Islet of Langerhans (tissue), 1 donor: Measurements from ENCODE around the gene GPT2.

Experiments
- FAIRE-seq: peaks from one replicate; lab custom pipeline; 2011; peaks lifted over from hg19 to GRCh38; lab: Jason Lieb, UNC

Gene GPT2, protein sequence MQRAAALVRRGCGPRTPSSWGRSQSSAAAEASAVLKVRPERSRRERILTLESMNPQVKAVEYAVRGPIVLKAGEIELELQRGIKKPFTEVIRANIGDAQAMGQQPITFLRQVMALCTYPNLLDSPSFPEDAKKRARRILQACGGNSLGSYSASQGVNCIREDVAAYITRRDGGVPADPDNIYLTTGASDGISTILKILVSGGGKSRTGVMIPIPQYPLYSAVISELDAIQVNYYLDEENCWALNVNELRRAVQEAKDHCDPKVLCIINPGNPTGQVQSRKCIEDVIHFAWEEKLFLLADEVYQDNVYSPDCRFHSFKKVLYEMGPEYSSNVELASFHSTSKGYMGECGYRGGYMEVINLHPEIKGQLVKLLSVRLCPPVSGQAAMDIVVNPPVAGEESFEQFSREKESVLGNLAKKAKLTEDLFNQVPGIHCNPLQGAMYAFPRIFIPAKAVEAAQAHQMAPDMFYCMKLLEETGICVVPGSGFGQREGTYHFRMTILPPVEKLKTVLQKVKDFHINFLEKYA

DNA sequence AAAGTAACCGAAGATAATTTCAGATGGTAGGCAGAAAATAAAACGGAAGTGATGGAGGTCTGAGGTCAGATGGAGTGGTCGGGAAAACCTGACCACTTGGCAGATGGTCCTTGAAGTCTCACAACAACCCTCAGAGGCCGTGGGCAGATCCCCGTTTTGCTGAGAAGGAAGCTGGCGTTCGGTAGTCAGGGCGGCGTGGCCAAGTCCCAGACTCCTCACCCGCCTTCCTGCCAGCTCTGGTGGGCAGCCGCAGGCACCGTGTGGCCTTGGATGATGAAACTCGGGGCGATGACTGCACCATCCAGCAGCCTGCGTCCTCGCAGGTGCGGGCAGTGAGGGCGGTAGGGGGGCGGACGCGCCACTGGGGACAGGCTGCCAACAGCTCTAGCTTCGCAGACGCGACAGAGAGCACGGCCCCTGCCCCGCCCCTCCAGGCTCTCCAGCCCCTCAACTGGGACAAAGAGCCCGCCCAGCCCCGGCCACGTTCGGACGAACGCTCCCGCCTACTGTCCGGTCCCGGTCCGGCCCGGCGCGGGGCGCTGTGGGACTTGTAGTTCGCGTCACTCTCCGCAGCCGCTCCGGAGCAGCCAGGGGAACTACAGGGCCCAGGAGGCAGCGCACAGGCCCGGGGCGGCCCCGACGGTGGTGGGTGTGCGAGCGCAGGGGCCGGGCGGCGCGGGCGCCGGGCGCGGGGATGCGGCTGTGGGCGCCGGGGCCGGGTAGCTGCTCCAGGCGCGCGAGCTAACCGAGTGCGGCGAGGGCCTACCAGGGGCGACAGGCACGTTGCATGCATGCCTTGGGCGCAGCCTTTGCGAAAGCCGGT is at the start of gene GPT2:
Gene GPT2, plus strand, starts transcription at position 673 of the 823 bp plus-strand sequence. CDS start 354 bp downstream, outside the sequence.
- FAIRE-seq = no peak

DNA sequence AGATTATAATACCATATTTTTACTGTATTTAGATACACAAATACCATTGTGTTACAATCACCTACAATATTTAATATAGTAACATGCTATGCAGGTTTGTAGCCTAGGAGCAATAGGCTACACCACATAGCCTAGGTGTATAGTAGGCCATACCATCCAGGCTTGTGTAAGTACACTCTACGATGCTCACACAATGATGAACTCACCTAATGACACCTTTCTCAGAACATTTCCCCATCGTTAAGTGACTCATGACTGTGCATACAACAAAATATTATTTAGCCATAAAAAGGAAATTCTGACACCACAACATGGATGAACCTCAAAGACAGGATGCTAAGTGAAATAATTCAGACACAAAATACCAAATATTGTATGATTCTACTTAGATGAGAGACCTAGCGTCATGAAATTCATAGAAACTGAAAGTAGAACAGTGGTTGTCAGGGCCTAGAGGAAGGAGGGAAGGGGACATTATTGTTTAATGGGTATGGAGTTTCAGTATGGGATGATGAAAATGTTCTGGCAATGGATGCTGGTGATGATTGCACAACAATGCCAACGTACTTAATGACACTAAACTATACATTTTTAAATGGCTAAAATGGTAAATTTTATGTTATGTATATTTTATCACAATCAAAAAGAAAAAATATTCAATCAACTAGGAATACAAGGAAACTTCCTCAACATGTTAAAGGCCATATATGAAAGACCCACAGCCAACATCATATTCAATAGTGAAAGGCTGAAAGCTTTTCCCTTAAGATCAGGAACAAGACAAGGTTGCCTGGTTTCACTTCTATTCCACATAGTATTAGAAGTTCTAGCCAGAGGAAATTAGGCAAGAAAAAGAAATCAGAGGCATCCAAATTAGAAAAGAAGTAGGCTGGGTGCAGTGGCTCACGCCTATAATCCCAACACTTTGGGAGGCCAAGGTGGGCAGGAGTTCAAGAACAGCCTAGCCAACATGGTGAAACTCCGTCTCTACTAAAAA is 47.3 kb upstream of the GPT2 start:
- no peak for FAIRE-seq

DNA sequence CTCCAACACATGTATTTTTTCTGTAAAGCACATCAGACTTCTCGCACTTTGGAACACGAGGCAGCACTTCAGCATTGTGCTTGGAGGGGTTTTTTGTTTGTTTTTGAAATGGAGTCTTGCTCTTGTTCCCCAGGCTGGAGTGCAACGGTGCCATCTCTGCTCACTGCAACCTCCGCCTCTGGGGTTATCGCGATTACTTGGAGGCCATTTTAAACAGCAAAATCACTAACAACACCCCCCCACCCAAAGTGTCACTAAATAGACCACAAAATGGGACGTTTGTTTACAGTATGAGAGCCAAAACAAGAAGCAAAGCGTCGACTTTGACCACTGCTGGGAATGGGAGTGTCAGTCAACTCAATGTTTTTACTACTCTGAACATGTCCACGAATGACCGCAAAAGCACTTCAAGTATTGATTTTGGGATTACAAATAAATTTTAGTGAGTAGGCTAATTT is 44.1 kb upstream of the GPT2 start:
- FAIRE-seq = no peak

GRCh38 chr16:46842192-46842895 is 41.8 kb upstream of the GPT2 start:
- FAIRE-seq = no peak

GRCh38 chr16:46843898-46844642 is 40.1 kb upstream of the GPT2 start:
- FAIRE-seq = no peak

DNA sequence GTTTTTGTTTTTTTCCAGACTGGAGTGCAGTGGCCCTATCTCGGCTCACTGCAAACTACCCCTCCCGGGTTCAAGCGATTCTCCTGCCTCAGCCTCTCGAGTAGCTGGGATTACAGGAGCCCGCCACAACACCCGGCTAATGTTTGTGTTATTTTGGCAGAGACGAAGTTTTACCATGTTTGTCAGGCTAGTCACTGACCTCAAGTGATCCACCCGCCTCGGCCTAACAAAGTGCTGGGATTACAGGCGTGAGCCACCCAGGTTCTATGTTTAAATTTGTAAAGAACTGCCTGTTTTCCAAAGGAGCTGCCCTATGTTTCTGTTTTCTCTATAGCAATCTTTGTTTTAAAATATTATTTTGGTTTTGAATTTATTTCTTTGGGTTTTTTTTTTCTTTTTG is 39.4 kb upstream of the GPT2 start:
- no peak for FAIRE-seq

DNA sequence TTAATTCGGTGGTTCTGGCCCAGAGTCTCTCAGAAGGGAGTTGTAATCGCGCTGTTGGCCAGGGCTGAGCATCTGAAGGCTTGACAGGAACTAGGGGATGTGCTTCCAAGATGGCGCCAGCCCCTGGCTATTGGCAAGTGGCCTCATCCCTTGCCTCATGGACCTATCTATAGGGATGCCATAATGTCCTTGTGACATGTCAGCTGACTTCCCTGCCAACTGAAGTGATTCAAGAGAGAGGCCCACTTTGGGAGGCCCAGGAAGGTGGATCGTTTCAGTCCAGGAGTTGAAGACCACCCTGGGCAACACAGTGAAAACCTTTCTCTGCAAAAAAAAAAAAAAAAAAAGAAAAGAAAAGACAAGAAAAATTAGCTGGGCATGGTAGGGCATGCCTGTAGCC is 38.2 kb upstream of the GPT2 start:
- no peak for FAIRE-seq

GRCh38 chr16:46848768-46849764 is 35.1 kb upstream of the GPT2 start:
- FAIRE-seq = no peak

DNA sequence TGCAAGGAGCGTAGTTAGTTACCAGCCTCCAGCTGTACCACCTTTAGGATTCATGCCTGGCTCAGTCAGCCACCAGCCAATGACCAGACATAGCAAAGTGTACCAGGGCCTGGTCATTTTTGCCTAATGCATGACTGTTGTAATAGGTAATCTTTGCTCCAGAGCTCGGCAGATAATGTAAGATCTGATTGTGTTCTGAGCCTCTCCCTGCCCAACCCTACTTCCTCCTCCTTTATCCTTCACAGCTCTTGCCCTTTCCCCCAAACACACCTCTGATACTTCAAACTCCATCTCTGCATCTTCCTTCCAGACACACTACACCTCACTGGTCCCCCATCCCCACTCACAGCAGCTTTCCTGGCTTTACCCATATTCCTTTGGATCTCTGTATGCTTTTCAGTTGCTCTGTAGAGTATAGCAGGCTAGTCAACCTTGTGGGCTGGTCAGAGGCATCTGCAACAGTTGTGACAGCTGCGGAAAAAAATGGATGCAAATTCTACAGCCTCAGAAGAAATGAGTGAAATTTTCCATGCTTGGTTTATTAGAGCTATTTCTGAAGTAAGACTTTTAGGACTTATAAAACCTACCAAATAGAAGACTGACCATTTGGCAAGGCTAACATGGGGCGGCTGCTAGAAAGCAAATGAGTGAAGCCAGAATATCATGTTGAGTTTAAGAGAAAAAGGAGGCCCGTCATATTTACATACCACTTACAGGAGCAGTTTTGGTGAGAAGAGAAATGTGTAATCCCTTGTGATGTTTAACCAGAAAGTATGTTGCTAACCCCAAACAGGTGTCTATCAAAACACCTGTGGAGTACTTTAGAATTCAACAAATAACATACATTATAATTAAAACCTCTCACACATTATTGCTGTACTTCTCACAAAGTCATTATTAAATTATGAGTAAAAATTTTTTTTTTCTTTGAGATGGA is 33.3 kb upstream of the GPT2 start:
- no peak for FAIRE-seq

DNA sequence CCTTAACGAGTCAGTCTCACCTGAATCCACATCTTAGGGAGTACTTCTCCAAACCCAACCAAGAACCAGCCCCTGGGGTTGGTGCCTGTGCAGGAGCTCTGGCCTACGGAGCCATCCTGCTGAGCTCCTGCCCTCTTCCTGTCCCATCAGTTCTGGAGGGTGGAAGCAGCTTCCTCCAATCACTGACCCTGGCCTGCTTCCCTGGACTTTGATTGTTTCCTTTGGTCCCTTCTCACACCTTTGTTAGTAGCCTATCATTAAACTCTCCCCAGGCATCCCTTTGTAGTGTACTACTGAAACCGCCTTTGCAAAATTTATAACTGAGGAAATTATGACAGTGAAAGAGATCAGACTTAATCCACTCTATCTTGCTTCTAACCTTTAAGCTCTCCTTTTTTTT is 32.0 kb upstream of the GPT2 start:
- no peak for FAIRE-seq

DNA sequence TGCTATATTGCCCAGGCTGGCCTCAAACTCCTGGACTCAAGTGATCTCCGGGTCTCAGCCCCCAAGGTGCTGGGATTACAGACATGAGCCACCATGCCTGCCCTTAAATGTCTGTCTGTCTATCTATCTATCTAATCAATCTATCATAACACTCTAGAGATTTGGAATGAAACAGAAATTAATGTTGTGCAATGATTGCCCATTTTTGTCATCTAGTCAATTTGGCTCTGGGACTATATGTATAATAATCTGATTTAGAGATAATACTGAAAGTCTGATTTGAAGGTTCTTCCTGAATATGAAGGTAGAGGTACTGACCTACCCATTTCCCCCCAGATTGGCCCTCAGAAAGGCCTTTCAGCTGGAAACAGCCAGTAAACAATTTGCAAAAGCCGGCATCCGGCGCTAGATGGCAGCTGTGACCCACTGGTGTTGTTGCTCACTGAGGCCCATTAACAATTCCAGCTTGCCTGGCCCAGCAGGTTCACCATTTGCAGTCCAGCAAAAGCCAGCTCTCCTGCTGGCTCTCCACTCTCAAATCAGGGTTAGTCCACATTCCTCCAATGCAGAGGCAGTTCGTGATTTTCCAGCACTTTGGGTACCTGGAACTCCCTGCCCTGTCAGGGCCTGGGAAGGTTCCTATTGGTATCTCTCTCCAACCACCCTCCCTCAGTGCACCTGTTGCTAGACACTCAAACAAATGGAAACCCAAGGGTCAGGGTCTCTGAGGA is 30.3 kb upstream of the GPT2 start:
- no peak for FAIRE-seq

GRCh38 chr16:46854846-46855245 is 29.3 kb upstream of the GPT2 start:
- FAIRE-seq = no peak

GRCh38 chr16:46855389-46855788 is 28.8 kb upstream of the GPT2 start:
- FAIRE-seq = no peak

- peak; percentile 69 for FAIRE-seq
Measured at GRCh38 chr16:46857368-46857945, 26.7 kb upstream of the GPT2 start.

GRCh38 chr16:46858151-46858550 is 26.0 kb upstream of the GPT2 start:
- no peak for FAIRE-seq

DNA sequence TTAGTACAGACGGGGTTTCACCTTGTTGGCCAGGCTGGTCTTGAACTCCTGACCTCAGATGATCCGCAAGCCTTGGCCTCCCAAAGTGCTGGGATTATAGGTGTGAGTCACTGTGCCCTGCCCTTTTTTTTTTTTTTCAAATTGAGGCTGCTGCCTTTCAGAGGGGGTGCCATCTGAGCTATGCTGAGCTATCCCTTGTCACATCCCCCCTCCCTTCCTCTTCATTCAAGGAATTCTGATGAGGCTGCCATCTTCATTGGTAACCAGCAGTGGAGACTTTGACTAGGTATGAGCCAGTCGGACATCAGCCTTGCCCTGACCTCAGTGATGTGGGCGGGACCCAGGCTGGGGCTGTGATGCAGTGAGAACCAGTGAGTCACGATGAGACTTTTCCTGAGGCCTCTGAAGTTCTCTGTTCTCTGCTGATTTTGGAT is 24.4 kb upstream of the GPT2 start:
- no peak for FAIRE-seq
